ENCODE data around the gene LRRC32. TPM values are rescaled to one million over a fixed set of nuclear protein-coding genes. Genes with fewer than 3 reads are reported as not detected.
A peak's percentile ranks its signal among the peaks of the same experiment; 100 is the strongest.

Gene LRRC32
- total and polyA plus RNA-seq, 12 donors, result 20.9 to 389 (median 92.6) TPM

DNA sequence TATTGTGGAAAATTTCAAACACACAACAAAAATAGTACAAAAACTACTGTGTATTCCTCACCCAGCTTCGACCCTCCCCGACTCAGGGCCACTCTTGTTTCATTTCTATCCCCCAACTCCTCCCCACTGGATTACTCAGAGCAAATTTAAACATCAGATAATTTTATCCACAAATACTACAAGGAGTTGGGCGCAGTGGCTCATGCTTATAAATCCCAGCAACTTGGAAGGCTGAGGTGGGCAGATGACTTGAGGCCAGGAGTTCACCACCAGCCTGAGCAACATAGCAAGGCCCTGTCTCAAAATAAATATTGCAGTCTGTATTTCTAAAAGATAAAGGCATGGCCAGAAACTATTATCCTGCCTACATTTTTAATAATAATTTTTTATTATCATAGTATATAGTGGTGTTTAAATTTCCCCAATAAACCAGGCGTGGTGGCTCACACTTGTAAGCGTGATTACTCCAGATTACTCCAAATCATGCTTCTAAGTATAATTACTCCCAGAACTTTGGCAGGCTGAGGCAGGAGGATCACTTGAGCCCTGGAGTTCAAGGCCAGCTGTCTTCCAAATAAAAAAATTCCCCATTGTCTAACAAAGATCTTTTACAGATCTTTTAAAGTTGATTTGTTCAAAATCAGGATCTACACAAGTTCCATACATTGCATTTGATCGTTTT lies 39.8 kb downstream of the LRRC32 start:
- 74 to 75% (median 75%) methylated on average over 6 of the region's 6 CpGs for WGBS, 4 donors
- no peaks in the 10 kb centered on the region for H3K9me3 ChIP-seq (replicated peaks in 1 of 3)
- intact Hi-C loops (cut with DNase I), result no loop called here
- DNase-seq, result peak in 1 of 7 donors; percentile 6
- no peaks in the 10 kb centered on the region for H3K27me3 ChIP-seq
- TF ChIP-seq POLR2A (IDR thresholded peaks at IDR 0.05) (no peak), CTCF (IDR thresholded peaks at IDR 0.05) (no peak)
- H3K36me3 ChIP-seq (replicated peaks in 1 of 2), result no peaks in the 10 kb centered on the region
- H3K27ac ChIP-seq, result peak overlapping the region in 3 of 5 donors; percentile 54 to 89 (median 86)
- H3K4me1 ChIP-seq (replicated peaks in 1 of 2), result peaks cover 5 to 21% of the 10 kb centered on the region in 2 donors
- H3K4me3 ChIP-seq, result no peak overlapping the region

- Histone ChIP-seq H3K27me3 (no peaks in the 10 kb centered on the region), H3K4me1 (replicated peaks in 1 of 2) (peaks cover 5 to 21% of the 10 kb centered on the region in 2 donors), H3K27ac (peak overlapping the region in 4 of 5 donors; percentile 54 to 89 (median 73)), H3K9me3 (replicated peaks in 1 of 3) (no peaks in the 10 kb centered on the region), H3K4me3 (no peak overlapping the region), H3K36me3 (replicated peaks in 1 of 2) (no peaks in the 10 kb centered on the region)
- TF ChIP-seq CTCF (IDR thresholded peaks at IDR 0.05) (peak in 1 of 6 experiments; percentile 9), POLR2A (IDR thresholded peaks at IDR 0.05) (no peak)
- intact Hi-C loops (cut with DNase I), result no loop called here
- peak; percentile 63 to 85 (median 74) for DNase-seq
- WGBS, 4 donors, result 40 to 60% (median 43%) methylated on average over 11 of the region's 11 CpGs
Observed at GRCh38 chr11:76629853-76630599, 40.5 kb downstream of the LRRC32 start.

DNA sequence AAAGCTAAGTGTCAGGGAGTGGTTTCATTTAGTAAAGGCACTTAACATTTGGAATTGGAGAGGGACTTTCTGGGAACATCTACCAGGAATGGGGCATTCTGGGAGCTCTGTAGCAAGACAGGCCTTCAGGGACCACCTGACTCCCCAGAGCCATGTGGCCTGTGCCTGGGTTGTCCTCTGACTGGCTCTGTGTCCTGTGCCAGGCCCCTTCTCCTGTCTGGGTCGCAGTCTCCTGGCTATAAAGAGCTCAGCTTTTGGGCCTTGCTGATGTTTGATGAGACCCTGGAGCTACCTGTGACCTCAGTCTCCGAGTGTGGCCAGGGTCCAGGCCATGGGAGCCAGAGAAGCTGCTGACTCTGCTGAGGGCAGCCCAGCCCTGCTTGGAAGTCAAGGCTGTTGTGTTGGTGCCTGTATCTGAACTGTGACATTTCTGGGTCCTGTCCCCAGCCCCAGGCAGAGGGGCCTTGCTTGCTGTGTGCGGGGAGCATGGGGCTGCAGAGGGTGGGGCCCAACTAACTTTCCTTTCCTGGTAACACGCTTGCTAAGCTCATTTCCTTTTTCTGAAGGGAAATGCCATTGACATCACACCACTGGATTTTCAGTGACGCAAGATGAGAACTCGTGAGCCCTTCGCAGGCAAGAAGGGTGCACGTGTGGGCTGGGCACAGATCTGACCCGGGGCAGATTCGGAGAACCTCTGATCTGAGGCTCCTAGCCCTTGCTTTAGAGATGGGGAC lies 41.3 kb downstream of the LRRC32 start:
- TF ChIP-seq POLR2A (IDR thresholded peaks at IDR 0.05), result no peak
- TF ChIP-seq CTCF (IDR thresholded peaks at IDR 0.05), result no peak
- Histone ChIP-seq H3K4me1 (replicated peaks in 1 of 2) (peaks cover 5 to 21% of the 10 kb centered on the region in 2 donors), H3K27me3 (no peaks in the 10 kb centered on the region), H3K9me3 (replicated peaks in 1 of 3) (no peaks in the 10 kb centered on the region), H3K27ac (peak overlapping the region in 4 of 5 donors; percentile 54 to 89 (median 73)), H3K36me3 (replicated peaks in 1 of 2) (no peaks in the 10 kb centered on the region), H3K4me3 (no peak overlapping the region)
- peak; percentile 49 to 80 (median 64) for DNase-seq
- WGBS, 4 donors, result 67 to 74% (median 72%) methylated on average over 9 to 10 of the region's 10 CpGs; no CpG with 5 or more reads in 1 of the 4 donors
- intact Hi-C loops (cut with DNase I), result no loop called here

Data from adrenal gland (tissue), 12 donors.